Measurements from ENCODE around the gene RASAL3. TPM values are rescaled to one million over a fixed set of nuclear protein-coding genes. Genes with fewer than 3 reads are reported as not detected.
"Not testable (repeated sequence)": the region's sequence is repeated elsewhere in the genome, so short reads cannot be mapped to it uniquely, and the experiment has no call there.

Gene RASAL3
- total RNA-seq, 1 experiment from 2014 or later, result 4.0 TPM

DNA sequence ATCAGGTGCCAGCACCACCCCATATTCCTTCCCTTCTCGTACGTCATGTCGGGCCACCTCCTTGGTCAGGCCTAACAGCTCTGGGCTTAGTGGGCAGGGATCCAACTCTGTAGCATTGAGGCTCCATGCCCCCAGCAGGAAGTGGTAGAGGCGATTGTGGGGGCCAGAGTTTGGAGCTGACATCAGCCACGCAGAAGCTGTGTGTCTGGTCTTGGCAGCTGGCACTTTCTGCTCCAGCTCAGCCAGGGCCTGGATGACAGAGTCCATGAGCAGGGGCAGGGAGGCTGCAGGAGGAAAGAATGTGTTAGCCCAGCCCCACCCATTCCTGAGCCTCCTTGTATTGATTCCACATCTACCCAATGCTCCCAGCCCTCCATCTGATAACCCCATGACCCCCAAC is 12.0 kb upstream of the RASAL3 start:
- H2AFZ ChIP-seq (ENCODE audit: low read length), result no peak overlapping the region
- H3K27me3 ChIP-seq (ENCODE audit: low read length), result no peaks in the 10 kb centered on the region
- H3K4me2 ChIP-seq (ENCODE audit: low read depth, low read length, poor library complexity, severe bottlenecking), result no peak overlapping the region
- no peak overlapping the region for H3K4me3 ChIP-seq (ENCODE audit: low read length)
- no peak overlapping the region for H3K9ac ChIP-seq (ENCODE audit: low read length)
- DNase-seq, result no peak
- H3K36me3 ChIP-seq (ENCODE audit: insufficient read depth, low read length), result no peaks in the 10 kb centered on the region
- no peak overlapping the region for H3K27ac ChIP-seq (ENCODE audit: low read length)
- no peaks in the 10 kb centered on the region for H3K9me3 ChIP-seq (ENCODE audit: low read length)
- no peaks in the 10 kb centered on the region for H4K20me1 ChIP-seq (ENCODE audit: insufficient read depth, low read depth, low read length)
- H3K79me2 ChIP-seq (ENCODE audit: low read length), result no peaks in the 10 kb centered on the region
- peaks cover 12% of the 10 kb centered on the region for H3K4me1 ChIP-seq (ENCODE audit: low read length)
- no peaks in the 10 kb centered on the region for H3K9me2 ChIP-seq (replicated peaks; ENCODE audit: insufficient read depth, low read length)

DNA sequence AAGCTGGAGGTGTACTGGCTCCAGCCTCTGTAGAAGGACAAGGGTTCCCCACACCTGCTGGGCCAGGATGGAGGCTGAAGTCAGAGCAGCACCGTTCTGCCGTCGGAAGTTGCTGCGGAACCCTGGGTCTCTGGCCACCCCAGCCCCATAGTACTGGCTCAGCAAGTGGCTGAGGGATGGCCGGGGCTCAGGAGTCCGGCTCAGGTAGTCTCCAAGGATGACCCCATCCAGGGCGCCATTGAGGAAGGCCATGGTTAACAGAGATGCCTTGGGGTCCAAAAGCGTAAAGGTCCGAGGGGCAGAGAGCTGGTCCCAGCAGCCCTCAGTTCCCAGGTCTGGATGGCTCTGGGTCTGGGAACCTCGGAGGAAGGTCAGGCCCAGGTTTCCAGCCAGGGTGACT is 11.3 kb upstream of the RASAL3 start:
- no peaks in the 10 kb centered on the region for H3K9me3 ChIP-seq (ENCODE audit: low read length)
- no peaks in the 10 kb centered on the region for H3K9me2 ChIP-seq (replicated peaks; ENCODE audit: insufficient read depth, low read length)
- H3K4me2 ChIP-seq (ENCODE audit: low read depth, low read length, poor library complexity, severe bottlenecking), result no peak overlapping the region
- H2AFZ ChIP-seq (ENCODE audit: low read length), result no peak overlapping the region
- H3K4me1 ChIP-seq (ENCODE audit: low read length), result peaks cover 12% of the 10 kb centered on the region
- H3K4me3 ChIP-seq (ENCODE audit: low read length), result no peak overlapping the region
- H3K79me2 ChIP-seq (ENCODE audit: low read length), result no peaks in the 10 kb centered on the region
- no peaks in the 10 kb centered on the region for H4K20me1 ChIP-seq (ENCODE audit: insufficient read depth, low read depth, low read length)
- no peaks in the 10 kb centered on the region for H3K36me3 ChIP-seq (ENCODE audit: insufficient read depth, low read length)
- H3K27me3 ChIP-seq (ENCODE audit: low read length), result no peaks in the 10 kb centered on the region
- no peak for DNase-seq
- H3K9ac ChIP-seq (ENCODE audit: low read length), result no peak overlapping the region
- H3K27ac ChIP-seq (ENCODE audit: low read length), result no peak overlapping the region

GRCh38 chr19:15475169-15475568 is 10.8 kb upstream of the RASAL3 start:
- H3K36me3 ChIP-seq (ENCODE audit: insufficient read depth, low read length), result no peaks in the 10 kb centered on the region
- no peaks in the 10 kb centered on the region for H3K79me2 ChIP-seq (ENCODE audit: low read length)
- H3K4me1 ChIP-seq (ENCODE audit: low read length), result peaks cover 12% of the 10 kb centered on the region
- H3K27ac ChIP-seq (ENCODE audit: low read length), result no peak overlapping the region
- no peak for DNase-seq
- no peaks in the 10 kb centered on the region for H3K9me2 ChIP-seq (replicated peaks; ENCODE audit: insufficient read depth, low read length)
- no peaks in the 10 kb centered on the region for H3K9me3 ChIP-seq (ENCODE audit: low read length)
- H3K4me3 ChIP-seq (ENCODE audit: low read length), result no peak overlapping the region
- H3K4me2 ChIP-seq (ENCODE audit: low read depth, low read length, poor library complexity, severe bottlenecking), result no peak overlapping the region
- no peak overlapping the region for H2AFZ ChIP-seq (ENCODE audit: low read length)
- no peaks in the 10 kb centered on the region for H4K20me1 ChIP-seq (ENCODE audit: insufficient read depth, low read depth, low read length)
- no peak overlapping the region for H3K9ac ChIP-seq (ENCODE audit: low read length)
- H3K27me3 ChIP-seq (ENCODE audit: low read length), result no peaks in the 10 kb centered on the region

GRCh38 chr19:15473821-15474220 is 9.5 kb upstream of the RASAL3 start:
- H3K4me3 ChIP-seq (ENCODE audit: low read length); H3K36me3 ChIP-seq (ENCODE audit: insufficient read depth, low read length); H3K9me3 ChIP-seq (ENCODE audit: low read length); H3K79me2 ChIP-seq (ENCODE audit: low read length); H4K20me1 ChIP-seq (ENCODE audit: insufficient read depth, low read depth, low read length); H3K9me2 ChIP-seq (replicated peaks; ENCODE audit: insufficient read depth, low read length); H2AFZ ChIP-seq (ENCODE audit: low read length); H3K9ac ChIP-seq (ENCODE audit: low read length); H3K27ac ChIP-seq (ENCODE audit: low read length); H3K27me3 ChIP-seq (ENCODE audit: low read length): not testable (repeated sequence)
- Histone ChIP-seq H3K4me2 (ENCODE audit: low read depth, low read length, poor library complexity, severe bottlenecking) (peak overlapping the region; percentile 42), H3K4me1 (ENCODE audit: low read length) (peaks cover 12% of the 10 kb centered on the region)
- DNase-seq, result peak; percentile 55

DNA sequence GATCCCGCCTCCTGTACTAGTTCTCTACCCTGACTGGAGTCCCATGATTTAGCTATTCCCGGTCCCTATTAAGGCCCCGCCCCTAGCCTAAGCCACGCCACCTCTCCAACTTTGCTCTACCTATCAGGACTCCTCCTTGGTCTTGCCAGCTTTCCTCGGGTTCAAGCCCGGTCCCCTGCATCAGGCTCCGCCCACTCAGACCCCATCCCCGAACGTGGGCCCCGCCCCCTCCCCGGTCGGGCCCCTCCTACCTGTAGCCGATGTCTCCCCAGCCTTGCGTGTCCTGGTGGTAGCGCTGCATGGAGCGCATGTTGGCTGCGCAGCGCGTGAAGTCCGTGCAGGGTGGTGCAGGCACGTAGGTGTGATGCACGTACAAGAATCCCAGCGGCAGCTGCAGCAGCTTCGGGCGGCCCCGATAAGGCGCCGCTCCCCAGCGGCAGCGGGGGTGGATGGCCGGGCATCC is 7.3 kb upstream of the RASAL3 start:
- no peak overlapping the region for H3K4me3 ChIP-seq (ENCODE audit: low read length)

GRCh38 chr19:15469513-15470297 is 5.4 kb upstream of the RASAL3 start:
- Histone ChIP-seq H3K4me3 (ENCODE audit: low read length) (no peak overlapping the region), H3K36me3 (ENCODE audit: insufficient read depth, low read length) (no peaks in the 10 kb centered on the region), H3K27ac (ENCODE audit: low read length) (no peak overlapping the region), H2AFZ (ENCODE audit: low read length) (no peak overlapping the region), H3K4me1 (ENCODE audit: low read length) (peaks cover 15% of the 10 kb centered on the region), H3K9ac (ENCODE audit: low read length) (no peak overlapping the region), H3K79me2 (ENCODE audit: low read length) (no peaks in the 10 kb centered on the region), H3K9me2 (replicated peaks; ENCODE audit: insufficient read depth, low read length) (no peaks in the 10 kb centered on the region), H3K27me3 (ENCODE audit: low read length) (no peaks in the 10 kb centered on the region), H4K20me1 (ENCODE audit: insufficient read depth, low read depth, low read length) (no peaks in the 10 kb centered on the region), H3K9me3 (ENCODE audit: low read length) (no peaks in the 10 kb centered on the region), H3K4me2 (ENCODE audit: low read depth, low read length, poor library complexity, severe bottlenecking) (no peak overlapping the region)
- DNase-seq, result no peak

More for the DNA sequence above, 7.3 kb upstream of the RASAL3 start:
- DNase-seq, result no peak
- Histone ChIP-seq H3K27me3 (ENCODE audit: low read length) (no peaks in the 10 kb centered on the region), H3K36me3 (ENCODE audit: insufficient read depth, low read length) (no peaks in the 10 kb centered on the region), H4K20me1 (ENCODE audit: insufficient read depth, low read depth, low read length) (no peaks in the 10 kb centered on the region), H3K27ac (ENCODE audit: low read length) (no peak overlapping the region), H3K9me3 (ENCODE audit: low read length) (no peaks in the 10 kb centered on the region), H3K4me1 (ENCODE audit: low read length) (peaks cover 15% of the 10 kb centered on the region), H3K79me2 (ENCODE audit: low read length) (no peaks in the 10 kb centered on the region), H3K9ac (ENCODE audit: low read length) (no peak overlapping the region), H3K4me2 (ENCODE audit: low read depth, low read length, poor library complexity, severe bottlenecking) (no peak overlapping the region), H2AFZ (ENCODE audit: low read length) (no peak overlapping the region), H3K9me2 (replicated peaks; ENCODE audit: insufficient read depth, low read length) (no peaks in the 10 kb centered on the region)

DNA sequence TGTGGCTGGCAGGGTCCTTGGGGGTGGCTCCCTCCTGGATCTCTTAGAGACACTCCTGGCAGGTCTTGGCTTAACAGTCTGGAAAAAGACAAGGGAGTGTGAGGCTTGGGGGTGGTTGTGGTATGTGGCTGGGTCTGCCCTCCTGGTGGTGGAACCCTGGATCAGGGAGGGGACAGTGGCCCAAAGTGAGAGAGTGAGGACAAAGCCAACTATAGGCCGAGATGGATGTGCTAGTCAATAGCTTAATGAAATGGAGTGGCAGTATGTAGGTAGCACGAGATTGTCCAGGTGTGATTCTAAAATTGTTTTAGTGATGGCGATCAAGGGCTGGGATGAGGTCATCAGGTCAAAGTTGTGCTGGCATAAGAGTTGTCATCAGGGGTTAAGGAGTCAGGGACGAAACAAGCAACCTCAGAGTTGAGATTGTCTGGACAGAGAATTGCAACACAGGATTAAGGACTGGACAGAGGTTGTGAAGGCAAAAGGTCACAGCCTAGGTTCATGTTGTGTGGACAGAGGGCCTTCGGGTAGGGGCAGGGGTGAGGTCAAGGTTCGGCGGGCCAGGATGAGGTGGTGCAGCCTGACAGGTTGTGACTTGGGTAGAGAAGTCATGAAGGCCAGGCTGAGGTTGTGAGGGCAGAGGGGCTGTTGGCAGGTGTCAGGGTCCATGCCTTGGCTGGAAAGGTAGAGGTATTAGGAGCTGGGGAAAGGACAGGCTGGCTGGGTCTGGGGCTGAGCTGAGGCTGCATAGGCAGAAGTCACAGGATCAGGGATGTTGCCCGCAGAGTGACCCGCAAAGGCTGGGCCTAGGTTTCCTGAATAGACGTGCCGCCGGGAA is 4.5 kb upstream of the RASAL3 start:
- Histone ChIP-seq H3K79me2 (ENCODE audit: low read length) (no peaks in the 10 kb centered on the region), H3K36me3 (ENCODE audit: insufficient read depth, low read length) (no peaks in the 10 kb centered on the region), H3K4me1 (ENCODE audit: low read length) (peaks cover 19% of the 10 kb centered on the region), H4K20me1 (ENCODE audit: insufficient read depth, low read depth, low read length) (no peaks in the 10 kb centered on the region), H2AFZ (ENCODE audit: low read length) (no peak overlapping the region), H3K27me3 (ENCODE audit: low read length) (no peaks in the 10 kb centered on the region), H3K4me2 (ENCODE audit: low read depth, low read length, poor library complexity, severe bottlenecking) (no peak overlapping the region), H3K9me3 (ENCODE audit: low read length) (no peaks in the 10 kb centered on the region), H3K9ac (ENCODE audit: low read length) (no peak overlapping the region), H3K27ac (ENCODE audit: low read length) (no peak overlapping the region), H3K9me2 (replicated peaks; ENCODE audit: insufficient read depth, low read length) (no peaks in the 10 kb centered on the region), H3K4me3 (ENCODE audit: low read length) (no peak overlapping the region)
- DNase-seq, result no peak

DNA sequence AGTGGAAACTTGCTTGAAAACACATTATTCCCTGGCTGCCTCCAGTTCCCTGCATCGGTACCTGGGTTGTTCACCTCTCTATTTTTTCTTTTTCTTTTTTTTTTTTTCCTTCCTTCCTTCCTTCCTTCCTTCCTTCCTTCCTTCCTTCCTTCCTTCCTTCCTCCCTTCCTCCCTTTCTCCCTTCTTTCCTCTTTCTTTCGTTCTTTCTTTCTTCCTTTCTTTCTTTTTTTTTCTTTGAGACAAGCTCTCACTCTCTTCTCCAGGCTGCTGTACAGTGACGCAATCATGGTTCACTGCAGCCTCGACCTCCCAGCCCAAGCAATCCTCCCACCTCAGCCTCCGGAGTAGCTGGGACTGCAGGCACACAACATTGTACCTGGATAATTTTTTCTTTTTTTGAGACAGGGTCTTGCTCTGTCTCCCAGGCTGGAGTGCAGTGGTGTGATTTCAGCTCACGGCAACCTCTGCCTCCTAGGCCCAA is 3.4 kb upstream of the RASAL3 start:
- H3K4me1 ChIP-seq (ENCODE audit: low read length), result peaks cover 10% of the 10 kb centered on the region
- no peak overlapping the region for H3K27ac ChIP-seq (ENCODE audit: low read length)
- H3K9me2 ChIP-seq (replicated peaks; ENCODE audit: insufficient read depth, low read length), result no peaks in the 10 kb centered on the region
- H2AFZ ChIP-seq (ENCODE audit: low read length), result no peak overlapping the region
- no peaks in the 10 kb centered on the region for H3K27me3 ChIP-seq (ENCODE audit: low read length)
- no peak overlapping the region for H3K4me2 ChIP-seq (ENCODE audit: low read depth, low read length, poor library complexity, severe bottlenecking)
- no peaks in the 10 kb centered on the region for H4K20me1 ChIP-seq (ENCODE audit: insufficient read depth, low read depth, low read length)
- no peaks in the 10 kb centered on the region for H3K79me2 ChIP-seq (ENCODE audit: low read length)
- H3K4me3 ChIP-seq (ENCODE audit: low read length), result no peak overlapping the region
- no peaks in the 10 kb centered on the region for H3K9me3 ChIP-seq (ENCODE audit: low read length)
- no peaks in the 10 kb centered on the region for H3K36me3 ChIP-seq (ENCODE audit: insufficient read depth, low read length)
- H3K9ac ChIP-seq (ENCODE audit: low read length), result no peak overlapping the region
- no peak for DNase-seq

Measured in Karpas-422 (cell line).